Ovary (tissue), 3 donors: Measurements from ENCODE around the gene IL36A.

Experiments used
- EP300 ChIP-seq: sonication (generic); formaldehyde crosslinking; IDR thresholded peaks from one replicate; pipeline ENCODE4 v1.6.1; 2017; ENCODE audit warnings: antibody characterized with exemption
- TF ChIP-seq, protein P1 (sequence below), 3 donors: fragments of 450-650 bp in 2 of 3; fragments of 200-600 bp in 1 of 3; IDR thresholded peaks; one replicate each; pipeline versions ENCODE4 v1.5.1 to v1.8.0; 2016 to 2022; ENCODE audit warnings: antibody characterized with exemption in 3 of 3, mild to moderate bottlenecking in 1 of 3
- donor health status: DM: no; HTN: no; CAD: no.

DNA sequence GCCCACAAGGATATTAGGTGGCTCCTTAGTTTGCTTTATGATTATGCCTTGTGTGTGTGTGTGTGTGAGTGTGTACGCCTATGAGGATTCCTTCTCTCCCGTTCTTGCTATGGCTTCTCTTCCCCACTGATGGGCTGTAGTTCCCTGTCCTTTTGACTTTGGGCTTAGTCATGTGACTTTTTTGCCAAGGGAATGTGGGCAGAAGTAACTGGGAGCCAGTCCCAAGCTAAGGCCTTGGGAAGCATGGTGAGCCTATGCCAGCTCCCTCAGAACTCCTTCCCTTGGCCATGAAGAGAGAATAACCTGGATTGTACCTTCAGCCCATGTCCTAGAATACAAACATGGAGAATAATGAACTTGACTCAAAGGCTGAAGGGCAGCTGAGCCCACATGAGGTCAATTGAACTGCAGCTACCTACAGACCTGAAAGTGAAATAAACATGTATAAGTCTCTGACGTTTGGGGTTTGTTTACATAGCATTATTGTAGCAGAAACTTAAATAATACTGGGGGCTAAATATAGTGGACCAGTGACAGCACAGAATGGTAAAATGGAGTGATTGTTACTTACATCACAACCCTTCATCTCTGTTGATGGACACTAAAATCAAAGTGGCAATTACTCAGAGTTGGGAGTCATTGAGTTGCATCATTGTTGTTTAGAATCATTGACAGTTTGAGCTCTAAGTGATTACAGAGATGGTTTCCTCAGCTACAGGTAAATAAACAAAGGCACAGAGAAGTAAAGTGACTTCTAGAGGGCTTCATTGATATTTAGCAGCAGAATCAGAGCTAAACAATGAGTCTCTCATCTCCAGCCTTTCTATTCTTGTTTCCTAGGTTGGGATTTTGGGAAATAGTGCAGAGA, 42.7 kb upstream of the IL36A start:
- TF ChIP-seq, protein P1, sequence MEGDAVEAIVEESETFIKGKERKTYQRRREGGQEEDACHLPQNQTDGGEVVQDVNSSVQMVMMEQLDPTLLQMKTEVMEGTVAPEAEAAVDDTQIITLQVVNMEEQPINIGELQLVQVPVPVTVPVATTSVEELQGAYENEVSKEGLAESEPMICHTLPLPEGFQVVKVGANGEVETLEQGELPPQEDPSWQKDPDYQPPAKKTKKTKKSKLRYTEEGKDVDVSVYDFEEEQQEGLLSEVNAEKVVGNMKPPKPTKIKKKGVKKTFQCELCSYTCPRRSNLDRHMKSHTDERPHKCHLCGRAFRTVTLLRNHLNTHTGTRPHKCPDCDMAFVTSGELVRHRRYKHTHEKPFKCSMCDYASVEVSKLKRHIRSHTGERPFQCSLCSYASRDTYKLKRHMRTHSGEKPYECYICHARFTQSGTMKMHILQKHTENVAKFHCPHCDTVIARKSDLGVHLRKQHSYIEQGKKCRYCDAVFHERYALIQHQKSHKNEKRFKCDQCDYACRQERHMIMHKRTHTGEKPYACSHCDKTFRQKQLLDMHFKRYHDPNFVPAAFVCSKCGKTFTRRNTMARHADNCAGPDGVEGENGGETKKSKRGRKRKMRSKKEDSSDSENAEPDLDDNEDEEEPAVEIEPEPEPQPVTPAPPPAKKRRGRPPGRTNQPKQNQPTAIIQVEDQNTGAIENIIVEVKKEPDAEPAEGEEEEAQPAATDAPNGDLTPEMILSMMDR (IDR thresholded peaks at IDR 0.05) = no peak
- no peak for TF ChIP-seq EP300
